Measurements from ENCODE around the gene METTL5. TPM values are rescaled to one million over a fixed set of nuclear protein-coding genes. Genes with fewer than 3 reads are reported as not detected.

METTL5 gene
- polyA plus RNA-seq, 3 donors: 11.1 to 60.8 (median 51.0) TPM

GRCh38 chr2:169790581-169790980 is 34.1 kb downstream of the METTL5 start:
- Mint-ChIP-seq H3K9me3 (peaks cover 0 to 3% (median 0%) of the 10 kb centered on the region in 7 donors), H3K27me3 (ENCODE audit: low read depth in 3 of 3) (peaks cover 10 to 17% (median 14%) of the 10 kb centered on the region in 3 donors), H3K36me3 (no peaks in the 10 kb centered on the region), H3K4me3 (no peak overlapping the region), H3K4me1 (peaks cover 10% of the 10 kb centered on the region), H3K27ac (no peak overlapping the region)
- Histone ChIP-seq H4K20me1 (ENCODE audit: insufficient read depth, low read length) (no peaks in the 10 kb centered on the region), H3K4me3 (replicated peaks in 1 of 3; ENCODE audit: low read depth in 2 of 3, low read length in 3 of 3) (no peak overlapping the region), H3K9me3 (replicated peaks in 1 of 2; ENCODE audit: control insufficient read depth in 1 of 2, insufficient read depth in 1 of 2, low read length in 2 of 2) (no peaks in the 10 kb centered on the region), H3K79me2 (ENCODE audit: insufficient read depth, low read length) (no peaks in the 10 kb centered on the region), H3K36me3 (replicated peaks in 1 of 2; ENCODE audit: control insufficient read depth in 1 of 2, insufficient read depth in 2 of 2, low read length in 2 of 2) (no peaks in the 10 kb centered on the region), H3K4me2 (replicated peaks; ENCODE audit: extremely low read depth, low read length, poor library complexity, severe bottlenecking) (no peak overlapping the region), H2AFZ (ENCODE audit: insufficient read depth, low read depth, low read length, poor library complexity, severe bottlenecking) (no peak overlapping the region), H3K27ac (ENCODE audit: low read depth in 1 of 2, low read length in 2 of 2) (no peak overlapping the region), H3K27me3 (ENCODE audit: control insufficient read depth in 2 of 2, insufficient read depth in 2 of 2, low read length in 2 of 2) (peaks cover 0 to 5% of the 10 kb centered on the region in 2 donors), H3K4me1 (ENCODE audit: control insufficient read depth in 1 of 2, insufficient read depth in 2 of 2, low read length in 2 of 2) (peaks cover 0 to 3% of the 10 kb centered on the region in 2 donors), H3K9ac (ENCODE audit: insufficient read depth, low read length, poor library complexity, severe bottlenecking) (no peak overlapping the region)
- DNase-seq: no peak
- 100% methylated on average over 1 of the region's 5 CpGs for WGBS (ENCODE audit: insufficient coverage)
- no peak for TF ChIP-seq CTCF (IDR thresholded peaks at IDR 0.05)
- intact Hi-C loops (cut with micrococcal nuclease): no loop called here

GRCh38 chr2:169782513-169782912 is 42.2 kb downstream of the METTL5 start:
- DNase-seq: no peak
- Mint-ChIP-seq H3K4me3 (no peak overlapping the region), H3K36me3 (no peaks in the 10 kb centered on the region), H3K9me3 (no peaks in the 10 kb centered on the region), H3K27me3 (ENCODE audit: low read depth in 3 of 3) (peaks cover 0 to 3% (median 2%) of the 10 kb centered on the region in 3 donors), H3K4me1 (peaks cover 5% of the 10 kb centered on the region), H3K27ac (no peak overlapping the region)
- Histone ChIP-seq H3K27ac (ENCODE audit: low read depth in 1 of 2, low read length in 2 of 2) (no peak overlapping the region), H3K36me3 (replicated peaks in 1 of 2; ENCODE audit: control insufficient read depth in 1 of 2, insufficient read depth in 2 of 2, low read length in 2 of 2) (no peaks in the 10 kb centered on the region), H3K79me2 (ENCODE audit: insufficient read depth, low read length) (no peaks in the 10 kb centered on the region), H3K4me1 (ENCODE audit: control insufficient read depth in 1 of 2, insufficient read depth in 2 of 2, low read length in 2 of 2) (peaks cover 0 to 7% of the 10 kb centered on the region in 2 donors), H3K9ac (ENCODE audit: insufficient read depth, low read length, poor library complexity, severe bottlenecking) (no peak overlapping the region), H3K4me3 (replicated peaks in 1 of 3; ENCODE audit: low read depth in 2 of 3, low read length in 3 of 3) (no peak overlapping the region), H2AFZ (ENCODE audit: insufficient read depth, low read depth, low read length, poor library complexity, severe bottlenecking) (no peak overlapping the region), H3K9me3 (replicated peaks in 1 of 2; ENCODE audit: control insufficient read depth in 1 of 2, insufficient read depth in 1 of 2, low read length in 2 of 2) (no peaks in the 10 kb centered on the region), H3K27me3 (ENCODE audit: control insufficient read depth in 2 of 2, insufficient read depth in 2 of 2, low read length in 2 of 2) (no peaks in the 10 kb centered on the region), H4K20me1 (ENCODE audit: insufficient read depth, low read length) (no peaks in the 10 kb centered on the region), H3K4me2 (replicated peaks; ENCODE audit: extremely low read depth, low read length, poor library complexity, severe bottlenecking) (no peak overlapping the region)
- intact Hi-C loops (cut with micrococcal nuclease): no loop called here
- WGBS (ENCODE audit: insufficient coverage): no CpG with 5 or more reads among the region's 1 CpG
- TF ChIP-seq CTCF (IDR thresholded peaks at IDR 0.05): no peak

Measured in CD14-positive monocyte (primary cell).